ENCODE measurements around the gene F10. TPM values are rescaled to one million over a fixed set of nuclear protein-coding genes. Genes with fewer than 3 reads are reported as not detected.
A peak's percentile ranks its signal among the peaks of the same experiment; 100 is the strongest.

Gene F10
- total and polyA plus RNA-seq, 10 donors = 1.6 to 6.4 (median 2.9) TPM

GRCh38 chr13:113190181-113190580 lies 67.6 kb downstream of the F10 start:
- no peaks in the 10 kb centered on the region for H3K27me3 ChIP-seq (replicated peaks in 1 of 7)
- peaks cover 0 to 26% (median 11%) of the 10 kb centered on the region in 6 donors for H3K4me1 ChIP-seq
- H3K4me3 ChIP-seq = no peak overlapping the region
- H3K36me3 ChIP-seq = peaks cover 0 to 100% (median 54%) of the 10 kb centered on the region in 6 donors
- no peaks in the 10 kb centered on the region for H3K9me3 ChIP-seq
- 67 to 77% (median 69%) methylated on average over 4 of the region's 4 CpGs for WGBS, 5 donors
- no peak for DNase-seq
- peak overlapping the region in 1 of 8 donors; percentile 3 for H3K27ac ChIP-seq
- no peak for TF ChIP-seq POLR2AphosphoS5 (IDR thresholded peaks at IDR 0.05)
- TF ChIP-seq CTCF (IDR thresholded peaks at IDR 0.05 in 8 of 11, conservative IDR thresholded peaks at IDR 0.05 in 3 of 11) = no peak
- TF ChIP-seq POLR2A (IDR thresholded peaks at IDR 0.05) = no peak
- intact Hi-C loops (cut with DNase I; ENCODE audit: low total_unique reads) = no loop called here

- peaks cover 0 to 100% (median 71%) of the 10 kb centered on the region in 6 donors for H3K36me3 ChIP-seq
- WGBS, 5 donors = 82 to 90% (median 87%) methylated on average over 4 of the region's 4 CpGs
- peaks cover 0 to 5% (median 1%) of the 10 kb centered on the region in 6 donors for H3K4me1 ChIP-seq
- H3K4me3 ChIP-seq = no peak overlapping the region
- TF ChIP-seq POLR2A (IDR thresholded peaks at IDR 0.05) = no peak
- no peak for TF ChIP-seq CTCF (IDR thresholded peaks at IDR 0.05 in 8 of 11, conservative IDR thresholded peaks at IDR 0.05 in 3 of 11)
- TF ChIP-seq POLR2AphosphoS5 (IDR thresholded peaks at IDR 0.05) = no peak
- intact Hi-C loops (cut with DNase I; ENCODE audit: low total_unique reads) = no loop called here
- no peaks in the 10 kb centered on the region for H3K9me3 ChIP-seq
- DNase-seq = no peak
- no peak overlapping the region for H3K27ac ChIP-seq
- no peaks in the 10 kb centered on the region for H3K27me3 ChIP-seq (replicated peaks in 1 of 7)
Observed at GRCh38 chr13:113192279-113192678, 69.7 kb downstream of the F10 start.

- TF ChIP-seq POLR2A (IDR thresholded peaks at IDR 0.05) (no peak), POLR2AphosphoS5 (IDR thresholded peaks at IDR 0.05) (no peak), CTCF (IDR thresholded peaks at IDR 0.05 in 8 of 11, conservative IDR thresholded peaks at IDR 0.05 in 3 of 11) (no peak)
- no peak for DNase-seq
- Histone ChIP-seq H3K36me3 (peaks cover 0 to 100% (median 72%) of the 10 kb centered on the region in 6 donors), H3K4me1 (no peaks in the 10 kb centered on the region), H3K27ac (no peak overlapping the region), H3K27me3 (replicated peaks in 1 of 7) (no peaks in the 10 kb centered on the region), H3K9me3 (no peaks in the 10 kb centered on the region), H3K4me3 (no peak overlapping the region)
- WGBS, 5 donors = 94 to 99% (median 98%) methylated on average over 2 of the region's 2 CpGs
- intact Hi-C loops (cut with DNase I; ENCODE audit: low total_unique reads) = no loop called here
Observed at GRCh38 chr13:113192902-113193301, 70.3 kb downstream of the F10 start.

- no peak for DNase-seq
- Histone ChIP-seq H3K36me3 (peaks cover 0 to 100% (median 74%) of the 10 kb centered on the region in 6 donors), H3K27ac (no peak overlapping the region), H3K4me1 (no peaks in the 10 kb centered on the region), H3K27me3 (replicated peaks in 1 of 7) (no peaks in the 10 kb centered on the region), H3K4me3 (no peak overlapping the region), H3K9me3 (no peaks in the 10 kb centered on the region)
- intact Hi-C loops (cut with DNase I; ENCODE audit: low total_unique reads) = no loop called here
- TF ChIP-seq CTCF (IDR thresholded peaks at IDR 0.05 in 8 of 11, conservative IDR thresholded peaks at IDR 0.05 in 3 of 11) (no peak), POLR2AphosphoS5 (IDR thresholded peaks at IDR 0.05) (no peak), POLR2A (IDR thresholded peaks at IDR 0.05) (no peak)
- 71 to 90% (median 78%) methylated on average over 6 of the region's 6 CpGs for WGBS, 5 donors
Observed at GRCh38 chr13:113195360-113195759, 72.8 kb downstream of the F10 start.
